Measurements from ENCODE around the gene TCN2. TPM values are rescaled to one million over a fixed set of nuclear protein-coding genes. Genes with fewer than 3 reads are reported as not detected.

Gene TCN2
- total and polyA plus RNA-seq, 9 of the 15 experiments (the other 6 are each of a cell fraction or from before 2014, with no cell fraction given): 0.88 to 5.4 (median 1.7) TPM

DNA sequence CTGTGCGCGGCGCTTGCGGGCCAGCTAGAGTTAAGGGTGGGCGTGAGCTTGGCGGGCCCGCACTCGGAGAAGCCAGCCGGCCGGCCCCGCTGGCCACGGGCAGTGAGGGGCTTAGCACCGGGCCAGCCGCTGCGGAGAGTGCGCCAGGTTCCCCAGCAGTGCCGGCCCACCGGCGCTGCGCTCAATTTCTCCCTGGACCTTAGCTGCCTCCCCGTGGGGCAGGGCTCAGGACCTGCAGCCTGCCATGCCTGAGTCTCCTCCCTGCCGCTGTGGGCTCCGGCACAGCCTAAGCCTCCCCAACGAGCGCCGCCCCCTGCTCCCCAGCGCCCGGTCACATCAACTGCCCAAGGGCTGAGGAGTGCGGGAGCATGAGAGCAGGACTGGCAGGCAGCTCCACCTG, 10.1 kb upstream of the TCN2 start:
- ATAC-seq (no peak), DNase-seq (ENCODE audit: extremely low read depth in 1 of 4, low spot score in 3 of 4) (no peak), FAIRE-seq (no peak)
- Histone ChIP-seq H3K79me2 (ENCODE audit: control insufficient read depth, insufficient read depth, low read length) (no peaks in the 10 kb centered on the region), H3K4me1 (replicated peaks in 1 of 2; ENCODE audit: control insufficient read depth in 2 of 2, insufficient read depth in 2 of 2, low read length in 2 of 2) (no peaks in the 10 kb centered on the region), H2AFZ (ENCODE audit: low read depth, low read length) (no peak overlapping the region), H3K27me3 (ENCODE audit: control insufficient read depth in 2 of 2, insufficient read depth in 2 of 2, low read length in 2 of 2) (no peaks in the 10 kb centered on the region), H3K4me2 (ENCODE audit: insufficient read depth, low read length) (no peak overlapping the region), H3K9me1 (ENCODE audit: control insufficient read depth, insufficient read depth, low read length) (no peaks in the 10 kb centered on the region), H3K9ac (ENCODE audit: insufficient read depth in 1 of 2, low read depth in 2 of 2, low read length in 2 of 2) (no peak overlapping the region), H3K4me3 (no peak overlapping the region), H3K9me3 (replicated peaks; ENCODE audit: control insufficient read depth, insufficient read depth, low read depth, low read length) (no peaks in the 10 kb centered on the region), H3K36me3 (ENCODE audit: control insufficient read depth, insufficient read depth, low read length) (no peaks in the 10 kb centered on the region), H3K27ac (ENCODE audit: extremely low read depth, low read depth, low read length) (no peak overlapping the region), H4K20me1 (replicated peaks; ENCODE audit: control insufficient read depth, insufficient read depth, low read length) (no peaks in the 10 kb centered on the region)
- POLR2A ChIA-PET: interaction anchor here (0.6 kb wide), 1 partner anchor 25 kb away, joined by 3 read pairs; no protein-coding TSS in a partner anchor
- CTCF ChIA-PET (ENCODE audit: low intra/inter-chr PET ratio): no interaction called here
- no TSS peak for BruUV-seq (replicated peaks)
- no peak for TF ChIP-seq MAFF (IDR thresholded peaks at IDR 0.05; ENCODE audit: low read length)
- TF ChIP-seq, protein P1, sequence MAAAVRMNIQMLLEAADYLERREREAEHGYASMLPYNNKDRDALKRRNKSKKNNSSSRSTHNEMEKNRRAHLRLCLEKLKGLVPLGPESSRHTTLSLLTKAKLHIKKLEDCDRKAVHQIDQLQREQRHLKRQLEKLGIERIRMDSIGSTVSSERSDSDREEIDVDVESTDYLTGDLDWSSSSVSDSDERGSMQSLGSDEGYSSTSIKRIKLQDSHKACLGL (CRISPR knock-in tag; IDR thresholded peaks at IDR 0.05; ENCODE audit: borderline replicate concordance, poor library complexity, severe bottlenecking): no peak
- TF ChIP-seq YBX1 (IDR thresholded peaks at IDR 0.05): no peak
- no peak for TF ChIP-seq KLF13 (tag; IDR thresholded peaks at IDR 0.05; ENCODE audit: borderline replicate concordance, low read depth)
- no peak for TF ChIP-seq STAT5A (IDR thresholded peaks at IDR 0.05; ENCODE audit: borderline replicate concordance, low read length)
- in situ Hi-C loops (cut with MboI) (no loop called here), intact Hi-C loops (cut with micrococcal nuclease) (no loop called here)
- WGBS (ENCODE audit: insufficient coverage, low coverage, missing lambda C conversion rate): 79% methylated on average over 10 of the region's 29 CpGs

- ChIA-PET POLR2A (no interaction called here), CTCF (ENCODE audit: low intra/inter-chr PET ratio) (no interaction called here)
- BruUV-seq (replicated peaks): no TSS peak
- 60% methylated on average over 3 of the region's 3 CpGs for WGBS (ENCODE audit: insufficient coverage, low coverage, missing lambda C conversion rate)
- H3K9me1 ChIP-seq (ENCODE audit: control insufficient read depth, insufficient read depth, low read length): no peaks in the 10 kb centered on the region
- ATAC-seq: no peak
- no peaks in the 10 kb centered on the region for H4K20me1 ChIP-seq (replicated peaks; ENCODE audit: control insufficient read depth, insufficient read depth, low read length)
- H3K4me1 ChIP-seq (replicated peaks in 1 of 2; ENCODE audit: control insufficient read depth in 2 of 2, insufficient read depth in 2 of 2, low read length in 2 of 2): no peaks in the 10 kb centered on the region; a peak in 1 of 5 replicates
- no peaks in the 10 kb centered on the region for H3K27me3 ChIP-seq (ENCODE audit: control insufficient read depth in 2 of 2, insufficient read depth in 2 of 2, low read length in 2 of 2)
- H3K4me2 ChIP-seq (ENCODE audit: insufficient read depth, low read length): no peak overlapping the region
- no peak overlapping the region for H3K4me3 ChIP-seq
- H3K36me3 ChIP-seq (ENCODE audit: control insufficient read depth, insufficient read depth, low read length): no peaks in the 10 kb centered on the region
- in situ Hi-C loops (cut with MboI) (no loop called here), intact Hi-C loops (cut with micrococcal nuclease) (no loop called here)
- TF ChIP-seq ZBTB9 (CRISPR knock-in tag; IDR thresholded peaks at IDR 0.05) (no peak), ZNF431 (CRISPR knock-in tag; IDR thresholded peaks at IDR 0.05) (no peak), ZNF79 (CRISPR knock-in tag; IDR thresholded peaks at IDR 0.05; ENCODE audit: low read depth) (no peak), BRD9 (IDR thresholded peaks at IDR 0.05; ENCODE audit: low read depth, partially characterized antibody) (no peak), ZC3H4 (CRISPR knock-in tag; IDR thresholded peaks at IDR 0.05; ENCODE audit: borderline replicate concordance) (no peak)
- TF ChIP-seq, protein P2, sequence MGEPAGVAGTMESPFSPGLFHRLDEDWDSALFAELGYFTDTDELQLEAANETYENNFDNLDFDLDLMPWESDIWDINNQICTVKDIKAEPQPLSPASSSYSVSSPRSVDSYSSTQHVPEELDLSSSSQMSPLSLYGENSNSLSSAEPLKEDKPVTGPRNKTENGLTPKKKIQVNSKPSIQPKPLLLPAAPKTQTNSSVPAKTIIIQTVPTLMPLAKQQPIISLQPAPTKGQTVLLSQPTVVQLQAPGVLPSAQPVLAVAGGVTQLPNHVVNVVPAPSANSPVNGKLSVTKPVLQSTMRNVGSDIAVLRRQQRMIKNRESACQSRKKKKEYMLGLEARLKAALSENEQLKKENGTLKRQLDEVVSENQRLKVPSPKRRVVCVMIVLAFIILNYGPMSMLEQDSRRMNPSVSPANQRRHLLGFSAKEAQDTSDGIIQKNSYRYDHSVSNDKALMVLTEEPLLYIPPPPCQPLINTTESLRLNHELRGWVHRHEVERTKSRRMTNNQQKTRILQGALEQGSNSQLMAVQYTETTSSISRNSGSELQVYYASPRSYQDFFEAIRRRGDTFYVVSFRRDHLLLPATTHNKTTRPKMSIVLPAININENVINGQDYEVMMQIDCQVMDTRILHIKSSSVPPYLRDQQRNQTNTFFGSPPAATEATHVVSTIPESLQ (CRISPR knock-in tag; IDR thresholded peaks at IDR 0.05): no peak
- DNase-seq (ENCODE audit: extremely low read depth in 1 of 4, low spot score in 3 of 4): no peak
- H3K9me3 ChIP-seq (replicated peaks; ENCODE audit: control insufficient read depth, insufficient read depth, low read depth, low read length): no peaks in the 10 kb centered on the region
- H3K9ac ChIP-seq (ENCODE audit: insufficient read depth in 1 of 2, low read depth in 2 of 2, low read length in 2 of 2): no peak overlapping the region
- H3K79me2 ChIP-seq (ENCODE audit: control insufficient read depth, insufficient read depth, low read length): no peaks in the 10 kb centered on the region
- no peak overlapping the region for H2AFZ ChIP-seq (ENCODE audit: low read depth, low read length)
- H3K27ac ChIP-seq (ENCODE audit: extremely low read depth, low read depth, low read length): no peak overlapping the region
- FAIRE-seq: no peak
Observed at GRCh38 chr22:30598986-30599385, 8.0 kb upstream of the TCN2 start.

Data from K562 (cell line).